ENCODE measurements around the gene ST6GALNAC1.

GRCh38 chr17:76645481-76645880 lies 1.9 kb upstream of the ST6GALNAC1 start:
- no peak for TF ChIP-seq CTCF (IDR thresholded peaks at IDR 0.05)
- TF ChIP-seq EP300 (IDR thresholded peaks at IDR 0.05): no peak
- no peak for TF ChIP-seq POLR2A (IDR thresholded peaks at IDR 0.05)

Data from ovary (tissue), 3 donors.